Omental fat pad (tissue), 4 donors: ENCODE measurements around the gene SKIDA1. TPM values are rescaled to one million over a fixed set of nuclear protein-coding genes. Genes with fewer than 3 reads are reported as not detected.

Source experiments
- ATAC-seq: fragments of 150-250 bp; one replicate; pipeline ENCODE4 v1.9.1; 2016; ENCODE audit warnings: mild to moderate bottlenecking, moderate library complexity; ENCODE audit not compliant: low FRiP score
- DNase-seq: peaks from one replicate; pipeline ENCODE4 v3.0.0-alpha.2; 2019; ENCODE audit warnings: low spot score
- CTCF ChIP-seq, 3 donors: fragments of 450-650 bp; IDR thresholded peaks; one replicate each; pipeline ENCODE4 v1.5.1; 2016 to 2017; ENCODE audit warnings: antibody characterized with exemption in 3 of 3, mild to moderate bottlenecking in 3 of 3, moderate library complexity in 2 of 3
- total RNA-seq, 4 donors: library from RNA; depleted of rRNA; stranded (reverse); fragments of >200 nt; gene quantifications; one replicate each; pipeline ENCODE4 v1.1.0, GENCODE V29; 2016

Gene SKIDA1
- total RNA-seq, 4 donors from 2014 or later, result 0.36 to 1.4 (median 0.77) TPM

- no peak for TF ChIP-seq CTCF (IDR thresholded peaks at IDR 0.05)
- DNase-seq (no peak), ATAC-seq (peak; percentile 27)
These were observed 30.3 kb downstream of the SKIDA1 start for GRCh38 chr10:21495002-21495751.

- ATAC-seq, result peak; percentile 34
- DNase-seq, result no peak
- TF ChIP-seq CTCF (IDR thresholded peaks at IDR 0.05), result no peak
These were observed 31.1 kb downstream of the SKIDA1 start for GRCh38 chr10:21494191-21495001.

GRCh38 chr10:21493784-21494183 is 31.7 kb downstream of the SKIDA1 start:
- TF ChIP-seq CTCF (IDR thresholded peaks at IDR 0.05), result no peak
- DNase-seq (no peak), ATAC-seq (no peak)

- no peak for DNase-seq
- ATAC-seq, result no peak
- TF ChIP-seq CTCF (IDR thresholded peaks at IDR 0.05), result no peak
These were observed 33.1 kb downstream of the SKIDA1 start for GRCh38 chr10:21492421-21492820.

- DNase-seq (no peak), ATAC-seq (no peak)
- no peak for TF ChIP-seq CTCF (IDR thresholded peaks at IDR 0.05)
These were observed 34.8 kb downstream of the SKIDA1 start for GRCh38 chr10:21490711-21491105.

- no peak for ATAC-seq
- no peak for DNase-seq
- TF ChIP-seq CTCF (IDR thresholded peaks at IDR 0.05), result no peak
These were observed 35.3 kb downstream of the SKIDA1 start for GRCh38 chr10:21490028-21490710.
